ENCODE data around the gene MGRN1. TPM values are rescaled to one million over a fixed set of nuclear protein-coding genes. Genes with fewer than 3 reads are reported as not detected.

MGRN1 gene
- total and polyA plus RNA-seq, 2 donors (not counting 1 experiment from before 2014, with no cell fraction given): 22.7 to 89.2 TPM

- Mint-ChIP-seq H3K27ac (no peak overlapping the region), H3K4me1 (no peaks in the 10 kb centered on the region), H3K9me3 (ENCODE audit: insufficient read depth) (no peaks in the 10 kb centered on the region), H3K4me3 (no peak overlapping the region), H3K27me3 (no peaks in the 10 kb centered on the region)
- Histone ChIP-seq H3K4me3 (ENCODE audit: control extremely low read depth in 1 of 5, extremely low read depth in 1 of 5, insufficient read depth in 1 of 5, low read depth in 2 of 5, low read length in 4 of 5) (no peak overlapping the region), H4K20me1 (ENCODE audit: control insufficient read depth, insufficient read depth, low read length, poor library complexity, severe bottlenecking) (no peaks in the 10 kb centered on the region), H3K79me2 (ENCODE audit: control insufficient read depth, insufficient read depth, low read length) (peaks cover 6% of the 10 kb centered on the region), H3K36me3 (replicated peaks in 1 of 2; ENCODE audit: control extremely low read depth in 1 of 2, control insufficient read depth in 1 of 2, extremely low read depth in 1 of 2, insufficient read depth in 2 of 2, low read length in 1 of 2) (peaks cover 0 to 33% of the 10 kb centered on the region in 2 experiments), H2AFZ (ENCODE audit: insufficient read depth, low read depth, low read length, poor library complexity, severe bottlenecking) (no peak overlapping the region), H3K9ac (ENCODE audit: low read length) (no peak overlapping the region), H3K27me3 (replicated peaks in 1 of 4; ENCODE audit: control extremely low read depth in 1 of 4, control insufficient read depth in 3 of 4, insufficient read depth in 4 of 4, low read length in 3 of 4) (no peaks in the 10 kb centered on the region), H3K9me3 (ENCODE audit: control extremely low read depth in 1 of 3, control insufficient read depth in 2 of 3, insufficient read depth in 1 of 3, low read length in 2 of 3) (no peaks in the 10 kb centered on the region), H3K4me2 (replicated peaks; ENCODE audit: low read depth, low read length, poor library complexity, severe bottlenecking) (no peak overlapping the region), H3K27ac (ENCODE audit: low read length in 2 of 2) (no peak overlapping the region), H3K4me1 (ENCODE audit: control insufficient read depth in 2 of 2, insufficient read depth in 2 of 2, low read length in 2 of 2) (no peaks in the 10 kb centered on the region)
- DNase-seq (no peak), ATAC-seq (ENCODE audit: low read depth) (no peak)
- ChIA-PET POLR2A (no interaction called here), CTCF (interaction anchor here (0.5 kb wide), 1 partner anchor 456 kb away, joined by 4 read pairs; no protein-coding TSS in a partner anchor)
- intact Hi-C loops (cut with micrococcal nuclease): no loop called here
- 96% methylated on average over 18 of the region's 18 CpGs for WGBS (ENCODE audit: insufficient coverage)
- TF ChIP-seq EZH2 (IDR thresholded peaks at IDR 0.05; ENCODE audit: borderline replicate concordance, insufficient read depth, low read depth, low read length, poor library complexity, severe bottlenecking): no peak
- TF ChIP-seq, protein P1, sequence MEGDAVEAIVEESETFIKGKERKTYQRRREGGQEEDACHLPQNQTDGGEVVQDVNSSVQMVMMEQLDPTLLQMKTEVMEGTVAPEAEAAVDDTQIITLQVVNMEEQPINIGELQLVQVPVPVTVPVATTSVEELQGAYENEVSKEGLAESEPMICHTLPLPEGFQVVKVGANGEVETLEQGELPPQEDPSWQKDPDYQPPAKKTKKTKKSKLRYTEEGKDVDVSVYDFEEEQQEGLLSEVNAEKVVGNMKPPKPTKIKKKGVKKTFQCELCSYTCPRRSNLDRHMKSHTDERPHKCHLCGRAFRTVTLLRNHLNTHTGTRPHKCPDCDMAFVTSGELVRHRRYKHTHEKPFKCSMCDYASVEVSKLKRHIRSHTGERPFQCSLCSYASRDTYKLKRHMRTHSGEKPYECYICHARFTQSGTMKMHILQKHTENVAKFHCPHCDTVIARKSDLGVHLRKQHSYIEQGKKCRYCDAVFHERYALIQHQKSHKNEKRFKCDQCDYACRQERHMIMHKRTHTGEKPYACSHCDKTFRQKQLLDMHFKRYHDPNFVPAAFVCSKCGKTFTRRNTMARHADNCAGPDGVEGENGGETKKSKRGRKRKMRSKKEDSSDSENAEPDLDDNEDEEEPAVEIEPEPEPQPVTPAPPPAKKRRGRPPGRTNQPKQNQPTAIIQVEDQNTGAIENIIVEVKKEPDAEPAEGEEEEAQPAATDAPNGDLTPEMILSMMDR (IDR thresholded peaks at IDR 0.05): no peak
Observed at GRCh38 chr16:4726616-4727015, 102.0 kb downstream of the MGRN1 start.

GRCh38 chr16:4728676-4729075 is 104.0 kb downstream of the MGRN1 start:
- ChIA-PET CTCF (interaction anchor here (0.6 kb wide), 1 partner anchor 77 kb away, joined by 3 read pairs; no protein-coding TSS in a partner anchor), POLR2A (no interaction called here)
- Histone ChIP-seq H3K79me2 (ENCODE audit: control insufficient read depth, insufficient read depth, low read length) (peaks cover 25% of the 10 kb centered on the region), H3K36me3 (replicated peaks in 1 of 2; ENCODE audit: control extremely low read depth in 1 of 2, control insufficient read depth in 1 of 2, extremely low read depth in 1 of 2, insufficient read depth in 2 of 2, low read length in 1 of 2) (peaks cover 0 to 26% of the 10 kb centered on the region in 2 experiments), H3K4me1 (ENCODE audit: control insufficient read depth in 2 of 2, insufficient read depth in 2 of 2, low read length in 2 of 2) (peaks cover 3 to 6% of the 10 kb centered on the region in 2 donors), H3K9me3 (ENCODE audit: control extremely low read depth in 1 of 3, control insufficient read depth in 2 of 3, insufficient read depth in 1 of 3, low read length in 2 of 3) (no peaks in the 10 kb centered on the region), H3K27me3 (replicated peaks in 1 of 4; ENCODE audit: control extremely low read depth in 1 of 4, control insufficient read depth in 3 of 4, insufficient read depth in 4 of 4, low read length in 3 of 4) (no peaks in the 10 kb centered on the region), H3K9ac (ENCODE audit: low read length) (no peak overlapping the region), H3K4me2 (replicated peaks; ENCODE audit: low read depth, low read length, poor library complexity, severe bottlenecking) (no peak overlapping the region), H3K27ac (ENCODE audit: low read length in 2 of 2) (no peak overlapping the region), H3K4me3 (ENCODE audit: control extremely low read depth in 1 of 5, extremely low read depth in 1 of 5, insufficient read depth in 1 of 5, low read depth in 2 of 5, low read length in 4 of 5) (no peak overlapping the region), H4K20me1 (ENCODE audit: control insufficient read depth, insufficient read depth, low read length, poor library complexity, severe bottlenecking) (no peaks in the 10 kb centered on the region), H2AFZ (ENCODE audit: insufficient read depth, low read depth, low read length, poor library complexity, severe bottlenecking) (no peak overlapping the region)
- Mint-ChIP-seq H3K4me3 (no peak overlapping the region), H3K4me1 (peaks cover 8% of the 10 kb centered on the region), H3K27me3 (no peaks in the 10 kb centered on the region), H3K9me3 (ENCODE audit: insufficient read depth) (no peaks in the 10 kb centered on the region), H3K27ac (no peak overlapping the region)
- ATAC-seq (ENCODE audit: low read depth): no peak
- intact Hi-C loops (cut with micrococcal nuclease): no loop called here
- no peak for DNase-seq
- no peak for TF ChIP-seq EZH2 (IDR thresholded peaks at IDR 0.05; ENCODE audit: borderline replicate concordance, insufficient read depth, low read depth, low read length, poor library complexity, severe bottlenecking)
- TF ChIP-seq, protein P1 (IDR thresholded peaks at IDR 0.05): no peak
- 93% methylated on average over 5 of the region's 8 CpGs for WGBS (ENCODE audit: insufficient coverage)

All from B cell (primary cell).